H1 (cell line): ENCODE results near the gene CTSW. TPM values are rescaled to one million over a fixed set of nuclear protein-coding genes. Genes with fewer than 3 reads are reported as not detected.

Experiments used
- ATF3 ChIP-seq: IDR thresholded peaks from 2 replicates; pipeline ENCODE4 v1.6.1; 2011; ENCODE audit warnings: low read depth, mild to moderate bottlenecking, low read length; ENCODE audit not compliant: insufficient read depth
- BACH1 ChIP-seq: IDR thresholded peaks from 2 replicates; pipeline ENCODE4 v1.6.1; 2012; ENCODE audit warnings: low read length, improper control_type of control experiment
- BCL11A ChIP-seq, 2 experiments: IDR thresholded peaks; one replicate each; pipeline ENCODE4 v1.6.1; 2011; ENCODE audit warnings: low read depth in 2 of 2, low read length in 2 of 2, mild to moderate bottlenecking in 2 of 2
- CBX5 ChIP-seq: fragments of 300-800, 300-1000 bp; sonication (generic); IDR thresholded peaks from 2 replicates; pipeline ENCODE4 v1.7.1; 2016; ENCODE audit warnings: antibody characterized with exemption, low read length, low read depth
- CEBPB ChIP-seq: IDR thresholded peaks from 2 replicates; pipeline ENCODE4 v1.6.1; 2012; ENCODE audit warnings: low read depth, low read length
- CHD2 ChIP-seq: IDR thresholded peaks from 2 replicates; pipeline ENCODE4 v1.6.1; 2012; ENCODE audit warnings: low read length, improper control_type of control experiment
- E2F6 ChIP-seq: IDR thresholded peaks from 2 replicates; pipeline ENCODE4 v1.6.1; 2012; ENCODE audit warnings: inconsistent platforms
- EGR1 ChIP-seq: IDR thresholded peaks from 2 replicates; pipeline ENCODE4 v1.6.1; 2011; ENCODE audit warnings: low read depth, low read length, borderline replicate concordance
- HDAC2 ChIP-seq, 2 experiments: fragments of 300-600 bp in 1 of 2; sonication (generic) in 1 of 2; IDR thresholded peaks; 2 replicates each; pipeline ENCODE4 v1.6.1; 2011 to 2012; ENCODE audit warnings: low read depth in 2 of 2, low read length in 2 of 2, mild to moderate bottlenecking in 2 of 2, moderate library complexity in 2 of 2, borderline replicate concordance in 1 of 2, inconsistent platforms in 1 of 2
- HDAC6 ChIP-seq: IDR thresholded peaks from one replicate; pipeline ENCODE4 v1.7.1; 2012; ENCODE audit warnings: low read depth, mild to moderate bottlenecking, inconsistent platforms, low read length, moderate library complexity
- JUND ChIP-seq: IDR thresholded peaks from 2 replicates; pipeline ENCODE4 v1.6.1; 2011; ENCODE audit warnings: mild to moderate bottlenecking, improper control_type of control experiment, low read length
- KDM1A ChIP-seq: fragments of 200-600, 300-600 bp; sonication (generic); IDR thresholded peaks from 2 replicates; pipeline ENCODE4 v1.7.1; 2016; ENCODE audit warnings: mild to moderate bottlenecking, low read length, borderline replicate concordance
- NRF1 ChIP-seq: IDR thresholded peaks from 2 replicates; pipeline ENCODE4 v1.6.1; 2011; ENCODE audit warnings: mild to moderate bottlenecking, low read depth, low read length, improper control_type of control experiment
- PHF8 ChIP-seq: fragments of 200-600 bp; sonication (generic); conservative IDR thresholded peaks from 2 replicates; pipeline ENCODE4 v1.7.1; 2012; ENCODE audit warnings: low read depth, mild to moderate bottlenecking, inconsistent platforms, low read length, moderate library complexity
- POLR2A ChIP-seq, 2 experiments: IDR thresholded peaks; 1 replicate in 1 of 2; 2 replicates in 1 of 2; pipeline ENCODE4 v1.6.1; 2011; ENCODE audit warnings: low read depth in 2 of 2, low read length in 2 of 2, mild to moderate bottlenecking in 2 of 2; ENCODE audit errors: control extremely low read depth in 1 of 2
- POLR2AphosphoS5 ChIP-seq: IDR thresholded peaks from 2 replicates; pipeline ENCODE4 v1.6.1; 2011; ENCODE audit warnings: low read depth, low read length
- POU5F1 ChIP-seq: IDR thresholded peaks from 2 replicates; pipeline ENCODE4 v1.6.1; 2011; ENCODE audit warnings: low read depth, mild to moderate bottlenecking, low read length, moderate library complexity
- RBBP5 ChIP-seq: IDR thresholded peaks from 2 replicates; pipeline ENCODE4 v1.7.1; 2012; ENCODE audit warnings: low read depth, mild to moderate bottlenecking, inconsistent platforms, low read length, moderate library complexity, borderline replicate concordance
- RFX5 ChIP-seq: IDR thresholded peaks from 2 replicates; pipeline ENCODE4 v1.6.1; 2011; ENCODE audit warnings: low read depth, low read length, improper control_type of control experiment, borderline replicate concordance
- SIX5 ChIP-seq: IDR thresholded peaks from 2 replicates; pipeline ENCODE4 v1.6.1; 2011; ENCODE audit warnings: mild to moderate bottlenecking, low read depth, low read length
- SUZ12 ChIP-seq: fragments of 200-600 bp; sonication (generic); IDR thresholded peaks from 2 replicates; pipeline ENCODE4 v1.6.1; 2012; ENCODE audit warnings: mild to moderate bottlenecking, inconsistent platforms, low read length, moderate library complexity, mixed read lengths
- TBP ChIP-seq: IDR thresholded peaks from 2 replicates; pipeline ENCODE4 v1.6.1; 2011; ENCODE audit warnings: low read depth, low read length, improper control_type of control experiment
- TCF12 ChIP-seq: IDR thresholded peaks from 2 replicates; pipeline ENCODE4 v1.6.1; 2011; ENCODE audit warnings: low read depth, mild to moderate bottlenecking, low read length
- TEAD4 ChIP-seq: IDR thresholded peaks from 2 replicates; pipeline ENCODE4 v1.6.1; 2012; ENCODE audit warnings: low read depth, low read length, inconsistent platforms, mixed read lengths
- ZNF274 ChIP-seq: IDR thresholded peaks from 2 replicates; pipeline ENCODE4 v1.7.0; 2012; ENCODE audit warnings: low read length, borderline replicate concordance; ENCODE audit errors: extremely low read depth
- polyA plus RNA-seq, 7 experiments: library from polyadenylated mRNA; depleted of rRNA in 3 of 7; stranded (reverse) in 5 of 7; unstranded in 2 of 7; fragments of >200 nt in 5 of 7; fragments of 200-250 nt in 2 of 7; gene quantifications; 1 replicate in 5 of 7; 2 replicates in 1 of 7; 4 replicates in 1 of 7; pipeline versions ENCODE4 v1.2.1 to v1.2.3, GENCODE V29; 2011 to 2013; ENCODE audit warnings: missing spikeins in 2 of 7, mixed read lengths in 2 of 7
- total RNA-seq: library from RNA; stranded (reverse); fragmentation: NEBNext Ultra II Directional; extraction: Animal tissue kit (Norgen Biotek cat#: 25700); gene quantifications from 2 replicates; pipeline ENCODE4 v1.2.1, GENCODE V29; 2021

CTSW gene
- total and polyA plus RNA-seq, 2 of the 8 experiments (the other 6 are each of a cell fraction or from before 2014, with no cell fraction given): not detected

GRCh38 chr11:65888163-65888814 lies 8.7 kb downstream of the CTSW start, which contains the start of gene FIBP (continued):
- TF ChIP-seq PHF8 (peak; percentile 89), BACH1 (peak; percentile 57; the same call in 1 of the 2 replicates), SIX5 (no peak), ZNF274 (no peak), POU5F1 (no peak), JUND (no peak), E2F6 (peak; percentile 29; the same call in 1 of the 2 replicates), TEAD4 (0 out of 2 replicates have a peak, but pooled peaks have one; percentile 69), TCF12 (0 out of 2 replicates have a peak, but pooled peaks have one; percentile 3), SUZ12 (no peak), KDM1A (no peak), NRF1 (no peak), POLR2AphosphoS5 (peak; percentile 72), HDAC6 (no peak), HDAC2 (IDR thresholded peaks at IDR 0.05; ENCODE audit: borderline replicate concordance in 1 of 2, low read depth in 2 of 2, low read length in 2 of 2) (peak in 1 of 2 experiments; percentile 31; a peak in 1 of 4 replicates), CEBPB (no peak), EGR1 (peak; percentile 88), POLR2A (IDR thresholded peaks at IDR 0.05; ENCODE audit: control extremely low read depth in 1 of 2, low read depth in 2 of 2, low read length in 2 of 2) (peak in 1 of 2 experiments; percentile 93; a peak in 2 of 3 replicates), BCL11A (IDR thresholded peaks at IDR 0.05; ENCODE audit: low read depth in 2 of 2, low read length in 2 of 2) (no peak), TBP (peak; percentile 60; the same call in 1 of the 2 replicates), CHD2 (no peak), RFX5 (no peak), RBBP5 (peak; percentile 65; the same call in 1 of the 2 replicates), CBX5 (no peak), ATF3 (peak; percentile 56; the same call in 1 of the 2 replicates)
